ENCODE measurements around the gene LRRC9.
"Not testable (repeated sequence)": the region's sequence is repeated elsewhere in the genome, so short reads cannot be mapped to it uniquely, and the experiment has no call there.

DNA sequence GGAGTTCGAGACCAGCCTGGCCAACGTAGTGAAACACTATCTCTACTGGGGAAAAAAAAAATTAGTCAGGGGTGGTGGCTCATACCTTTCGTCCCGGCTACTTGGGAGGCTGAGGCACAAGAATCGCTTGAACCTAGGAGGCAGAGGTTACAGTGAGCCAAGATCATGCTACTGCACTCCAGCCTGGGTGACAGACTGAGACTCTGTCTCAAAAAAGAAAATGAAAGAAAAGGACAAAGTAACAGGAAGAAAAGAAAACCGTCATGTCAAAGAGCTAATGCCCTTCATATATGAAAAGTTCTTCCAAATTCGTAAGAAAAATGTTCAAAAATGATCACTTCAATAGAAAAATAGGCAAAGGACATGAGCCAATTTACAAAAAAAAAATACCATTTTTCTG is 179.9 kb downstream of the LRRC9 start:
- TF ChIP-seq, protein P1, sequence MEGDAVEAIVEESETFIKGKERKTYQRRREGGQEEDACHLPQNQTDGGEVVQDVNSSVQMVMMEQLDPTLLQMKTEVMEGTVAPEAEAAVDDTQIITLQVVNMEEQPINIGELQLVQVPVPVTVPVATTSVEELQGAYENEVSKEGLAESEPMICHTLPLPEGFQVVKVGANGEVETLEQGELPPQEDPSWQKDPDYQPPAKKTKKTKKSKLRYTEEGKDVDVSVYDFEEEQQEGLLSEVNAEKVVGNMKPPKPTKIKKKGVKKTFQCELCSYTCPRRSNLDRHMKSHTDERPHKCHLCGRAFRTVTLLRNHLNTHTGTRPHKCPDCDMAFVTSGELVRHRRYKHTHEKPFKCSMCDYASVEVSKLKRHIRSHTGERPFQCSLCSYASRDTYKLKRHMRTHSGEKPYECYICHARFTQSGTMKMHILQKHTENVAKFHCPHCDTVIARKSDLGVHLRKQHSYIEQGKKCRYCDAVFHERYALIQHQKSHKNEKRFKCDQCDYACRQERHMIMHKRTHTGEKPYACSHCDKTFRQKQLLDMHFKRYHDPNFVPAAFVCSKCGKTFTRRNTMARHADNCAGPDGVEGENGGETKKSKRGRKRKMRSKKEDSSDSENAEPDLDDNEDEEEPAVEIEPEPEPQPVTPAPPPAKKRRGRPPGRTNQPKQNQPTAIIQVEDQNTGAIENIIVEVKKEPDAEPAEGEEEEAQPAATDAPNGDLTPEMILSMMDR (IDR thresholded peaks at IDR 0.05) = not testable (repeated sequence)
- TF ChIP-seq POLR2AphosphoS5 (IDR thresholded peaks at IDR 0.05) = not testable (repeated sequence)

Data from prostate gland (tissue), 2 donors.